DMS79 treated with DMSO at 0.1 percent for 48 hours (cell line): ENCODE measurements around the gene ATP6AP2.

Experiments used
- DNase-seq: peaks from one replicate; lab custom pipeline; 2025; lab: John Stamatoyannopoulos, UW

Gene ATP6AP2

GRCh38 chrX:40644821-40645358 lies 64.1 kb downstream of the ATP6AP2 start:
- DNase-seq, result peak; percentile 10

GRCh38 chrX:40646489-40647306 lies 65.9 kb downstream of the ATP6AP2 start:
- DNase-seq, result no peak

- peak; percentile 51 for DNase-seq
These were observed 66.8 kb downstream of the ATP6AP2 start, which contains the start of gene CXorf38 for GRCh38 chrX:40647307-40648197. CXorf38 (minus strand) TSS chrX:40647561; CDS start chrX:40647520, 41 bp downstream.

DNA sequence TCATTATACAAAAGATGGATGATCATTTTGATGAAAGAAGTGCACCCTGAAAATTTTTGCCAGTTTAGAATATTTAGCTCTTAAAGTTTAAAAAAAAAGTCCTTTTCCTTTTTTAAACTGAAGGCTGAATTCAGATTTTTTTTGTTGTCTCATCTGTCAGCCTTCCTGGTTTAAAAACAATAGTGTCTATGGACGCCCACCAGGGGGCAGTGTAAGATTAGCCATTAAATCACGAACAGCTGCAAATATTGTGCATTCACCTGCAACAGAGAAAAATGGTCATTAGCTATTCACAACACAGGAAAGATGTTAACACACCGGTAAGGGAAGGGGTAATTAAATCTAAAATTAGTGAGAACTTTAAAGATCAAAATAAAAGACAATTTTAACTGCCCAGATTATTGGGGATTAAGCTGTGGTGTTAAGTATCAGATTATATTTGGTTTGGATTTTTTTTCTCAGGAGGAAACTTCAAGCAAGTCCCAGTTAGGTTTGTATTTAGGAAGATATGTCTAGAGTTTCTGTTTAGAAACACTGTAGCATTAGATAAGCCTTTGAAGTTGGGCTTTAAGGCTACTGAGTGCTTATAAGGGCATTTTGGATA lies 71.0 kb downstream of the ATP6AP2 start:
- peak; percentile 16 for DNase-seq

- no peak for DNase-seq
These were observed 71.9 kb downstream of the ATP6AP2 start for GRCh38 chrX:40652664-40653063.

DNA sequence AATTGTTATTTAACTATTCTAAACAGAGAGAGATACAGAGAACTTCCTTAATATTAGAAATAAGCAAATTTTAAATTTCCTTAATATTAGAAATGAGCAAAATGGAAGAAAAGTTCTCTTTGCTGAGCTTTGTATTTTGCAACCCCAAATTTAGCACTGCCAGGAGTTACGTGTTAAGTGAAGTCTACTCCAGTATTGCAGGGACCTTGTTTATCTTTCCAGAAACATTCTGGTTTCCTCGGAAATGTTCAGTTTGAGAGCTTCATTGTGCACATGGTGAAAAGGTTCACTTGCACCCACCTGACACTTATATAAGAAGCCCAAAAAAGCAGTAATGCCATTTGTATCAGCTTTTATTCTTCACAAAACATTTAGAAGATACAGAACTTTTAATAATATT lies 72.8 kb downstream of the ATP6AP2 start:
- DNase-seq, result no peak
